Effector memory CD4-positive, alpha-beta T cell (primary cell): Measurements from ENCODE around the gene BBX.

Experiments
- DNase-seq, 3 donors: peaks; one replicate each; pipeline ENCODE4 v3.0.0-alpha.2; 2020
- H3K27ac ChIP-seq: 2 replicates; pipeline ENCODE4 v1.7.0; 2013; ENCODE audit warnings: mild to moderate bottlenecking, low read length, moderate library complexity; ENCODE audit not compliant: insufficient read depth, poor library complexity, severe bottlenecking
- H3K27me3 ChIP-seq: replicated peaks from 2 replicates; pipeline ENCODE4 v1.7.0; 2013; ENCODE audit warnings: mild to moderate bottlenecking, low read length; ENCODE audit not compliant: insufficient read depth, control insufficient read depth, poor library complexity, severe bottlenecking
- H3K36me3 ChIP-seq: 2 replicates; pipeline ENCODE4 v1.7.0; 2013; ENCODE audit warnings: mild to moderate bottlenecking, low read length, moderate library complexity; ENCODE audit not compliant: control insufficient read depth, insufficient read depth
- H3K4me1 ChIP-seq: 2 replicates; pipeline ENCODE4 v1.7.0; 2013; ENCODE audit warnings: low read length, mild to moderate bottlenecking; ENCODE audit not compliant: control insufficient read depth, insufficient read depth, poor library complexity, severe bottlenecking
- H3K4me3 ChIP-seq: 2 replicates; pipeline ENCODE4 v1.7.0; 2013; ENCODE audit warnings: low read length, low read depth, mild to moderate bottlenecking; ENCODE audit not compliant: insufficient read depth, poor library complexity, severe bottlenecking
- H3K9me3 ChIP-seq: 2 replicates; pipeline ENCODE4 v1.7.0; 2013; ENCODE audit warnings: mild to moderate bottlenecking, low read length, moderate library complexity; ENCODE audit not compliant: control insufficient read depth

Gene BBX

DNA sequence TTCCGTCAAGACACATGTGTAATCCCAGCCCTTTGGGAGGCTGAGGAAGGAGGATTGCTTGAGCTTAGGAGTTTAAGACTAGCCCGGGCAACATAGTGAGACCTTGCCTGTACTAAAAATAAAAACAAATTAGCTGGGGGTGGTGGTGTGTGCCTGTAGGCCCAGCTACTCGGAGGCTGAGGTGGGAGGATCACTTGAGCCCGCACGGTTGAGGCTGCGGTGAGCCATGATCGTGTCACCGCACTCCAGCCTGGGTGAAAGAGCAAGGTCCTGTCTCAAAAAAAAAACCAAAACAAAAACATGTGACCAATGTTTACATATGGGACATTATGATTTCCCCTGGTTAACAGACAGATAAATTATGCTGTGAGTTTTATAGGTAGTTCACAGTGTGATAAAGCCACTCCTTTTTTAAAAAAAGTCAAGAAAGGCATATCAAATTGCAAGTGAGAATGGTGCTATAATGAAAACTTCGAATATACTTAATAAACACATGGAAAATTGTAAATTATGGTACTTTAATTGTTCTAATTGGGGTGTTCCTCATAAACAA, 9.2 kb downstream of the BBX start:
- Histone ChIP-seq H3K36me3 (no peaks in the 10 kb centered on the region), H3K27ac (no peak overlapping the region), H3K4me3 (no peak overlapping the region), H3K4me1 (no peaks in the 10 kb centered on the region), H3K9me3 (no peaks in the 10 kb centered on the region), H3K27me3 (no peaks in the 10 kb centered on the region)
- no peak for DNase-seq

DNA sequence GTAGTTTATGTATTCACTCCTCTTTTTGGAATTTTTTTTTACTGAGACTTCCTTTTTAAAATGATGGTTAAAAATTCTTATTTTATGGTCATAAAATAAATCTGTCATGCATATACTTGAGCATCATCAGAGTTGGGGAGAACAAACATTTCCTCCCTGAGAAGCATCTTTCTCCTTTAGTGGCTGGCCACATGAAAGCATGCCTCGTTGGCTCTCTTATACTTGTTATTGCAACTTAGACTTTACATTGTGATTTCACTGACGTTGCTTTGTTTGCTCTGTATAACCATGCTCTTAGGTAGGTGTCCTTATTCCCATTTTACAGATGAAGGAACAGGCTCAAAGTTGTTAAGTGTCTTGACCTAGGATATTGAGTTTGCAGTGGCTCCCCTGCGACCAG, 18.1 kb downstream of the BBX start:
- no peaks in the 10 kb centered on the region for H3K9me3 ChIP-seq
- H3K4me1 ChIP-seq = no peaks in the 10 kb centered on the region
- H3K4me3 ChIP-seq = no peak overlapping the region
- H3K27ac ChIP-seq = no peak overlapping the region
- DNase-seq = no peak
- no peaks in the 10 kb centered on the region for H3K36me3 ChIP-seq
- no peaks in the 10 kb centered on the region for H3K27me3 ChIP-seq

GRCh38 chr3:107542665-107543064, 19.9 kb downstream of the BBX start:
- Histone ChIP-seq H3K4me1 (no peaks in the 10 kb centered on the region), H3K27ac (no peak overlapping the region), H3K27me3 (no peaks in the 10 kb centered on the region), H3K9me3 (no peaks in the 10 kb centered on the region), H3K4me3 (no peak overlapping the region), H3K36me3 (no peaks in the 10 kb centered on the region)
- DNase-seq = no peak

DNA sequence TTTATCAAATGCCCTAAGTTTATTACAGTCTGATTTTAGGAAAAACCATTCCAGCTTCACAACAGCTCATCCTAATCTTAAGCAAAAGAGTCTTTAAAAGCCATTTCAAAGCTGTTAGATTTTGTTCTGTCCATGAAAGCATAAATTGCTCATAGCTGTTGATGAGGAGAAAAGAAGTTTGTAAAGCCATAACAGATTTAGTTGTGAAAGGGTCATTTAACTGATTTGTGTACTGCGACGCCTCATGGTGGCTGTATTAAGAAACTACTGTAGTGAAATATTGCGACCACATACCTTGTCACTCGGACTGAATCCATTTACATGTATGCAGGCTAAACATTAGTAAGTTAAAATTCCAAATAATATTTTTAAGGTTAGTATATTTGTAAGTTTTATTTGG, 20.9 kb downstream of the BBX start:
- no peaks in the 10 kb centered on the region for H3K4me1 ChIP-seq
- no peaks in the 10 kb centered on the region for H3K9me3 ChIP-seq
- no peaks in the 10 kb centered on the region for H3K27me3 ChIP-seq
- DNase-seq = no peak
- H3K36me3 ChIP-seq = no peaks in the 10 kb centered on the region
- no peak overlapping the region for H3K4me3 ChIP-seq
- H3K27ac ChIP-seq = no peak overlapping the region

GRCh38 chr3:107545680-107546120, 22.9 kb downstream of the BBX start:
- Histone ChIP-seq H3K27me3 (no peaks in the 10 kb centered on the region), H3K4me1 (no peaks in the 10 kb centered on the region), H3K36me3 (no peaks in the 10 kb centered on the region), H3K4me3 (no peak overlapping the region), H3K9me3 (no peaks in the 10 kb centered on the region), H3K27ac (no peak overlapping the region)
- DNase-seq = no peak

GRCh38 chr3:107548601-107549000, 25.8 kb downstream of the BBX start:
- no peak for DNase-seq
- H3K36me3 ChIP-seq = no peaks in the 10 kb centered on the region
- H3K9me3 ChIP-seq = no peaks in the 10 kb centered on the region
- H3K27ac ChIP-seq = no peak overlapping the region
- no peak overlapping the region for H3K4me3 ChIP-seq
- no peaks in the 10 kb centered on the region for H3K4me1 ChIP-seq
- no peaks in the 10 kb centered on the region for H3K27me3 ChIP-seq

DNA sequence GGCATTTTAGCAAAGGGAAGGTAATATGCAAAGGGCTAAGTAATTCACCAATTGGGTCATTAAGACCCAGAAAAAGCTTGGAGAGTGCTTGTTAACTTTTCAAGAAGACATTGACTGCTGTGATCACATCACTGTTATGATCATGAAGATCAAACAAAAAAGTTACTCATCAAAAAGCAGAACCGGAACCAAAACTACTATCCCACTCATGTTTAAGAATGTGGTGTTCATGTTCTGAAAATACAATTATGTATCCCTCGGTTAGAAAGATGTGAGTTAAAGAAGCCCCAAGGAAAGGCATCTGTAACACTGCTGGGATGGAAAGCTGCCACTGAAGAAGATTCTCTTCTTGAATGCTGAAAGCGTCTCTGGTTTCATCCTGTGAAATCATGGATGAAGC, 32.6 kb downstream of the BBX start:
- Histone ChIP-seq H3K9me3 (no peaks in the 10 kb centered on the region), H3K27me3 (no peaks in the 10 kb centered on the region), H3K36me3 (no peaks in the 10 kb centered on the region), H3K4me1 (peaks cover 11% of the 10 kb centered on the region), H3K27ac (no peak overlapping the region), H3K4me3 (no peak overlapping the region)
- no peak for DNase-seq

- no peak overlapping the region for H3K27ac ChIP-seq
- H3K36me3 ChIP-seq = no peaks in the 10 kb centered on the region
- peaks cover 11% of the 10 kb centered on the region for H3K4me1 ChIP-seq
- H3K4me3 ChIP-seq = no peak overlapping the region
- no peaks in the 10 kb centered on the region for H3K9me3 ChIP-seq
- DNase-seq = no peak
- no peaks in the 10 kb centered on the region for H3K27me3 ChIP-seq
Measured at GRCh38 chr3:107557743-107558142, 35.0 kb downstream of the BBX start.

- no peak overlapping the region for H3K27ac ChIP-seq
- H3K27me3 ChIP-seq = no peaks in the 10 kb centered on the region
- DNase-seq = no peak
- peaks cover 11% of the 10 kb centered on the region for H3K4me1 ChIP-seq
- no peaks in the 10 kb centered on the region for H3K9me3 ChIP-seq
- H3K36me3 ChIP-seq = no peaks in the 10 kb centered on the region
- no peak overlapping the region for H3K4me3 ChIP-seq
Measured at GRCh38 chr3:107560166-107560565, 37.4 kb downstream of the BBX start.

DNA sequence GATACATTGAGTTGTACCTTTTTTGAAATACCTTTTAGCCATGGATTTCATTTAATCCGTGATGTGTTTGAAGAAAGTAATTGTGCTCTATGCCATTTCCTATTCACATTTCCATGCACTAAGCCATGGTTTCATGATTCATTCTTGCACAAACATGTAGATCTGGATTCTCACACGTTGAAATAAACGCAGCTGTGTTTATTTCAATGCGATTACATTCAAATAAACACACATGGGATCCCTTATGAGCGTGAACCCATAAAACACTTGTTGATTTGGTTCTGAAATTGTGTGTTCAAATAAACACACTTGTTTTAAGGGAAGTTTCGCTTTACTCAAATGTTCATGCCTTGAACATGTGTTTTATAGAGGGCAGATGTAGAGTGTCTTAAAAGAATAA, 39.2 kb downstream of the BBX start:
- no peak overlapping the region for H3K27ac ChIP-seq
- peaks cover 8% of the 10 kb centered on the region for H3K4me1 ChIP-seq
- no peak for DNase-seq
- H3K36me3 ChIP-seq = no peaks in the 10 kb centered on the region
- no peaks in the 10 kb centered on the region for H3K27me3 ChIP-seq
- H3K9me3 ChIP-seq = no peaks in the 10 kb centered on the region
- no peak overlapping the region for H3K4me3 ChIP-seq
